Activated CD8-positive, alpha-beta memory T cell treated with anti-CD3 and anti-CD28 coated beads, Interleukin-2, amount 50 U/mL, for 1 hour (primary cell): Measurements from ENCODE around the gene PUM1.
"Not testable (repeated sequence)": the region's sequence is repeated elsewhere in the genome, so short reads cannot be mapped to it uniquely, and the experiment has no call there.

Source experiments
- DNase-seq: peaks from one replicate; pipeline ENCODE4 v3.0.0-alpha.2; 2020; ENCODE audit errors: extremely low read depth

Gene PUM1

DNA sequence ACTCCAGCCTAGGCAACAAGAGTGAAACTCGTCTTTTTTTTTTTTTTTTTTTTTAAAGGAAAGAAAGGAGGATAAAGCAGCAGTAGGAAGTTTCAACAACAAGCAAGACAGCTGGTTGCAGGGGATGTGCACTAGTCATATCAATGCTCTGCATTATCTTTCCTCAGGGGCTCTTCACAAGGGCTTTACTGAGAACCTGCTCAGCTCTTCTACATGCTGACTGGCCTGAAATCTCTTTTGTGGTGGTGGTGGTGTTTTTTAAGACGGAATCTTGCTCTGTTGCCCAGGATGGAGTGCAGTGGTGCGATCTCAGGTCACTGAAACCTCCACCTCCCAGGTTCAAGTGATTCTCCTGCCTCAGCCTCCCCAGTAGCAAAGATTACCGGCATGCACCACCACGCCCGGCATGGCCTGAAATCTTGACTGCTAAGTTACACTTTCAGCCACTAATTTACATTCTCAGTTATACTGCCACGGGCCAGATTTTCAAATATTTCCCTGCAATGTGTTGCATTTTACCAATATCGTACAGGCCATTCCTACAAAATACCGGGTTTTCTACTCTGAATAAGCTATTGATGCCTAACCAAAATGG is 68.0 kb downstream of the PUM1 start:
- no peak for DNase-seq

DNA sequence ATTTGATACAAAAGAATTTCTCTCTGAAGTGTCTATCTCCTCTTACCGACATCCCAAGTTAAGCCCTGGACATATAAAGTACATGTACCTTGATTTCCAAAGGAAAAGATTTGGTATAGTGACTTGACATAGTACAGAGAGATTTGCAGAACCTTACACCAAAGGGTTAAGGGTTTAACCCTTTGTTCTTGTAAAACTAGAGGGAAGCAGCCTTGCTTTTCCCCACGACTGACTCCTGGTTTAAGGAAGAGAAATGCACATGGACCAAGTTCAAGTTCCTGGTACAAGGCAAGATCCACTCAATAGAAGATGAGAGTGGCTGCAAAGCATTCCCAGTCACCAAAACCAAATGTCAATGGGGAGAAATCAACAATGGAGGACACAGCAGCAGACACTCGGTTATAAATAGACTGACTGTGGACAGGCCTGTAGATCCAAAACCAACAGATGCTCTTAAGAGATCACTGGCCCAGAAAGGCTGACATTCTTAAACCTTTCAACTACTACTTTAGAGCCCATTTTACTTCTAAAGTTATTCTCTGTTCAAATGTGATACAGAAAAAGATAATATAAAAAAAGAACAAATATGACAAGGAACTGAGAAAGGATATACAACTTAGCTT is 69.4 kb downstream of the PUM1 start:
- DNase-seq, result no peak

DNA sequence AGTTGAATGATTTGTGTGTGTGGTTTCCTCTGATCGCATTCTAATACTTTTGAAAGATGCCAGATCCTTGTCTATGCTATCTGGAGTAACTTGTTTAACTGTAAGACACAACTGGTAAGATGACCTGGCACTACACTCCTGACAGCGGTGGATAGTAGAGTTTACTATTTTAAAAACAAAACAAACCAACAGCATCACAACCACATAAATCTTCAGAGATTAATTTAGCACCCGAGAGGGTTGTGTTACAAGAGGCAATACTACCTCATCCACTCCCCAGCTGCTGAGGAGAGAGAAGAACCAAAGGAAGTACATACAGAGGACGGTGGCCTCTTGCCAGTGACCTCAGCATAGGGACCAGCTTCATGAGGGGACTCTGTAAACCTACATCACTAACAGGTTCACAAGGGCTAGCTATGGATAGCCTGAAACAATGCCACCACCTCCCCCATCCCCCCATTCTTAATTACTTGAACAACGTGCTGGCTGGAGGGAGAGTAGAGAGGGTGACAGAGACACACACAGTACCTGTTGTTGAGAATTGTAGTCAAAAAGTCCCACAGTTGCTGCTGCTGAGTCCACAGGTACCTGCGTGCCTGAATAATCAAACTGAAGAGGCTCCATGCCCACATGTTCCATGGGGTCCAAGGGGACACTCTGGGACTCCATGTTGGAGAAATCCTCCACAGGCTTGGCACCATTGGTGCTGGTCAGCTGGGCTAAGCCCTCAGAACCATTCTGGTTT is 73.5 kb downstream of the PUM1 start:
- no peak for DNase-seq

DNA sequence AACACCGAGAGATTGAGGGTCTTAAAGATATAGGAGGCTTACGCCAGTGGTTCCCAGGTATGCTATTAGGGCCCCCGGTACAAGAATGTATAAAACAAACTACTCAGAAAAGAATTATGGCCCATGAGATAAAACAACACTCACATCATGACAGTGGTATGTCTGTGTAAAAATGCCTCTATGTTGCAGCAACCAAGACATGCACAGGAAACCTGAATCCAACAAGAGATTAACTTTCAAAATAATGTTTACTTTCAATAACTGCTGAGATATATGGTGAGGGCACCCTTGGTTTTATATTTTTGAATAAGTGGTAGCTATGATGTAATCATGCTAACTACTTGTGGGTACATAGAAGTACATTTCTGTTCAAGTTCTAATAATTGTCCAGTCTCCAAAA is 74.9 kb downstream of the PUM1 start:
- DNase-seq, result no peak

DNA sequence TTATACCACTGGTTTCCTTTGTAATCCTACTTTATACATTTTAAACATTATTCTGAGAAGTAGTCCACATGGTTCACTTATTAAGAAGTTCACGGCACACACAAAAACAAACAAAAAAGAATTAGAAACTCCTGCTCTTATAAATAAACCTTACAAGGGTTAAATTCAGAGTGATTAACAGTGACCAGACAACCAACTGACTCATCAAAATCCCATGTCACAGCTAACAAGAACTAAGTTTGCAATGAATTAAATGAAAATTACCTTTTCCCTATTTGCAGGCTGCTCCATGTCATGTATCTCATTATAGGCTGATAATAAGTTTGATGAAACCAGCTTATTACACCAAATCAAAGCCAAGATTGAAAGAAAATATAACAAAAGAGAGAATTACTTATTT is 77.5 kb downstream of the PUM1 start:
- no peak for DNase-seq

DNA sequence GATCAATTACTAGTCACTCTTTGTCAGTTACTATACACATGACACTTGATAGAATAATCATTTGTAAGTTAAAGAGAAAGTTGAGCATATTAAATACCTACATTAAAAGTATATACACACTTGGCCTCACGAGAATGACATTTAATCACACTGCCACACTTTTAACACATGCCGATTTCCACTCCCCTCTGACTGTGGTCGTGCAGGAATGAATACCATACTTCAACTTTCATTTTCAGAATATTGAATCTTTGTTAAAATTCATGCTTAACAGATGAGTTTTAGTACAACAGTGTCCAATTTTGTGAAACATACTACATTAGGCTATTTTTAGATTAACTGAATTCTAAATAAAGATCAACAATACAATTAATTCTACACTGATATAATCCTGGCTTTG is 78.8 kb downstream of the PUM1 start:
- no peak for DNase-seq

DNA sequence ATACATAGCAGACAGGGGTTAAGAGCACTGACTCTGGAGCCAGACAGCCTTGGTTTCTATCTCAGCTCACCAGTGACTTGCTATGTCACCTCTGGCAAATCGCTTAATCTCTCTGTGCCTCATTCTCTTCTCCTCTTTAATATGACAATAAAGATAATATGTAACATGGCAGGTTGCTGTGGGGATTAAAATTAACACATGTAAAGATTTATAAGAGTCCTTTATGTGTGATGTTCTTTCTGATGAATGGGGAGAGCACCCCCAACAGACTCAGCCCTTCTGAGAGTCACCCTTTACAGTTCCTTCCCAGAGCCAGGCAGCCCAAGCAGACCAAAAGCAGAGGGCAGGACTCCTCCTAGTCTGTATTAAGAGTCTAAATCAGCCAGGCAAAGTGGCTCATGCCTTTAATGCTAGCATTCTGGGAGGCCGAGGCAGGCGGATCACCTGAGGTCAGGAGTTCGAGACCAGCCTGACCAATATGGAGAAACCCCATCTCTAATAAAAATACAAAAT is 80.5 kb downstream of the PUM1 start:
- no peak for DNase-seq

DNA sequence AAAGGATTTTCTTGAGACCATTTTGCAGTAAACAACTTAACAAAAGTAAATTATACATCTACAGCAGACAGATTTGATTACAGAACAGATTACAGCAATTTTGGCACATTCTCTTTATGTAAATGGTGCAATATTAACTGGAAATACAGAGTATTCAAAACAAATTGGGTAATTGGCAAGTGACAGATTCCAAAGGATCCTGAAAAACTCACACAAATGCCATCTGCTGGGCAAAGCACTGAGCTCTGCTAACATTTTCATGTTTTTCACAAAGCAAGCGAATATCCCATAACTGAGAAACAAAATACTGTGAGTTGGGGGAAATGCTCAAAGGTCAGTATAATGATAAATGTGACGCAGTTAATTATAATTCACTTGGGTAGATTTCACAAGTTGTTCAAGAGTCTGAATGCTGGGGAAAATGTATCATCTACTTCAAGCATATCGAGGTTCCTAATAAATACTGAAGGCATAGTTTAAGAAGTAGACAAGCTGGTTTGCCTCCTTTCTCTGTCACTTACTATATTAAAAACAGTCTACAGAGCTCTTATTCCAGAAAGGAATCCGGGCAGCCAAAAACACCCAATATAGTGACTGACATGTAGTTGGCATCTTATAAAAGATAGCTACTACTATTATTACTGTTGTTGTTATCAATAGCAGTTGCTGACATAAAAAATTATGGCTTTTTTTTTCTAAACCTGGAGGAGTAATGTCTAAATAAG is 81.2 kb downstream of the PUM1 start:
- DNase-seq, result no peak

DNA sequence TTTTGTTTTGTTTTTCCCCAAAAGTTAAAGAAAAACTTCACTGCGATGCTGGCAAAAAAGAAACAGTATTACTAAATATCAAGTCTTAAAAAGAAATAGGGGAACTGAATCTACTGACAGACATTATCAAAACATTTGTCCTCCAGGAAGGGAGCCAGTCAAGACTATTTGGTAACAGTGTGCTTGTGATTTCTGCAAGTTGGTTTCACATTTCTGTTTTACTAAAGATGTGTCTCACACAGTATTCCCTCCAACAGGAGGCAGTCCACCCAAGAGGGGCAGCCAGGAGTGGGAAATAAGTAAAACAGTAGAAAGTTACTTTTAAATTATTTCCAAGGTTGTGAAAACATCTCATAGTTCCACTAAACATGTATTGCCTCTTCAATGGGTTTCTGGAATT is 82.6 kb downstream of the PUM1 start:
- DNase-seq, result no peak

DNA sequence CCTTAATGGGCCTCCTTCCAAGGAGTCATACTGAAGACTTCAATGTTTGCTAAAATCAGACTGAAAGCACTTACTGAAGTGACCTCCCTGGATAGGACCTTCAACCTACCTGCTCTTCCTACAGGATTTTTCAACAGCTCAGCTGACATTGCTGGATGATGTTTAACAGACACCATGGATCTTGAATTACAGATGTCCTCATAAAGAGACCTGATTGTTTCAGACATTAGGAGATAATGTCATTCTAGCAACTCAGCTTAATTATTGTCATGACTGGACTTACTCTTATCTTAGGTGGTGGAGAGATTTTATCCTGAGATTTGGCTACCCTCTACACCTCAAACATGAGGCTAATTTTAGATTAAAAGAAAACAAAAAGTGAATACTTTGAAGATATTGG is 83.1 kb downstream of the PUM1 start:
- no peak for DNase-seq

DNA sequence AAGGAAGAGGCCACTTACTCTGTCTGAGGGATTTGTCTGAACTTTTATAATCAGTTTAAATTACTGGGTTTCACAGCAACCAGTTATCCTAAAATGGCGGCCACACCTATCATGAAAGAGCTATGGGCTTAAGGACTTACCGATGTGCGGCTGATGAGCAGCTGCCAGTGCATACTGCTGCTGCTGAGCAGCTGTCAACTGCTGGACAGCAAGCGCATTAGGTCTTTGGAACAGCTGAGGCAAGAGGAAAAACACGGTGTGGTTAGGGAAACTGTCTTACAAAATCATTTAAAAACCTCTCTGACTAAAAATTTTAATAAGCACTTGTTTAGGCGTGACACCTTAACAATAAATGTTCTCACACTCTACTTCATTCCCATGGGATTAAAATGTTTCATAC is 84.3 kb downstream of the PUM1 start:
- DNase-seq, result no peak

DNA sequence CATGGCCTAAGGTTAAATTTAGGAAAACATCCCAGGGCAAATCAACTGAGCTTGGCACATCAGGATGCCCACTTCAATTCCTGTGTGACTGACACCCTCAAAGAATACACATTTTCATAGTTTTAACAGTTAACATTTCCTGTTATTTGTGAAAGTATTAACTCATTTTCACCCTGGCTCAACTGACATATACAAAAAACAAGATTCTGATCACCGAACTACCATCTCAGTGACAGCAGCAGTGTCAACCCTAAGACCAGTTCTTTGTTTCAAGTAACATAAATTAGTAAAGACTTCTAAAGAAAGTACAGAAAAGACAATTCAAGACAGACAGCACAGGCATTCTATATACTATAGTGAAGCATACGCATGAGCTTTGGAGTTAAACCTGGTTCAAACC is 88.0 kb downstream of the PUM1 start:
- DNase-seq, result no peak

DNA sequence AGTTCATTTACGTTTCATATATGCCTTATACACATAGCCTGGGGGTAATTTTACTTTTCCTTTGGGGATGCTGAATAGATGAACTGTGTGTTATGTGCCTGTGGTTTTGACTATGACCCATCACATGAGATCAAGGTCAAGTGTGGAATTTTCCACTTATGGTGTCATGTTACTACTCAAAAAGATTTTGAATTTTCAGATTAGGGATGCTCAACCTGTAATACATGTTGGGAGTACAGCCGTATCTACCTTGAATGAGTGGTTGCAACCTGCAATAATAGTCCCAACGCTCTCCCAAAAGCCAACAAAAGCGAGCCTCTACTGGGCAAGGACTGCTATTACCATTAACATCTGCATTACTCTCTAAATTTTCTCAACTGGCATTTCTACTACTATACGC is 88.4 kb downstream of the PUM1 start:
- no peak for DNase-seq

DNA sequence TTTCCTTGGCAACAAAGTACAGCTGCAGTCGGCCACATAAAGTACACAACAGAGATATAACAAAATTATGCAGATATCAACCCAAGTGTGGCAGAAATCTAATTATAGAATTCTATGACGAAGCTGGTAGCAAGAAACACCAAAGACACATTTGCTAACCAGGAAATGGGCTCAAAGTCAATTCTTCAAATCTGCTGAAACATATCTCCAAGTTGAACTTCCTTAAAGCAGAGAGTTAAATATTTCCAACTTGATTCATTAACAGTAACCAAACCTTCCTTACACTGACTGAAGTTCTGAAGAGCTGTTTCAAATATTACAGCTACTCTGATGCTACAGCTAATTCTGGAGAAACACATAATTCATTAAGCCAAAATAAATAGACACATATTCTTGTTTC is 89.4 kb downstream of the PUM1 start:
- no peak for DNase-seq

DNA sequence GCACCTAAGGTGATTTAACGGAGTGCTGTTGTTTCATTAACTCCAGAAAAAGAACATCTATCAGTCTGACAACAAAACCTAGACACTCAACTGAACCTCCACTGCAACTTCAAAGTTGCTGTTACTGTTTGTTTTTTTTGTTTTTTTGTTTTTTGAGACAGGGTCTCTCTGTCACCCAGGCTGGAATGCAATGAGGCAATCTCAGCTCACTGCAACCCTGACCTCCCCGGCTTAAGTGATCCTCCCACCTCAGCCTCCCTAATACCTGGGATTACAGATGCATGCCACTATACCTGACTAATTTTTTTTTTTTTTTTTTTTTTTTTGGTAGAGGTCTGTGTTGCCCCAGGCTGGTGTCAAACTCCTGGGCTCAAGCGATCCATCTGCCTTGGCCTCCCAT is 90.3 kb downstream of the PUM1 start:
- no peak for DNase-seq

DNA sequence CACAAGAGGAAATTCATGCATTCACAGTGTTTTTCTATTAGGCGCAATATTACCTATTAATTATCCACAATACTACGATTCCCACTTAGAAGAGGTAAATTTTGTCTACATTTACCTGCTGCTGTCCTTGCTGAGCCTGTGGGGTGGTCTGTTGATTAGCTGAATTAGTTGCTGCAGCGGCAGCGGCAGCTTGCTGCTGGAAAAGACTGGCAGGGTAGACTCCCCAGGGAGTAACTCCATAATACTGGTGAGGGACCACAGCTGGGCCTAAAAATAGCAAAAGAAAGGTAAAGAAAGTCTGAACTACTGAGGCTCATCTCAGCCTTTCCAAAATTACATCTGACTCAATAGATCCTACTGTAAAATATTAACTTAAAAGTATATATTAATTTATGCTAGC is 91.0 kb downstream of the PUM1 start:
- DNase-seq, result no peak

DNA sequence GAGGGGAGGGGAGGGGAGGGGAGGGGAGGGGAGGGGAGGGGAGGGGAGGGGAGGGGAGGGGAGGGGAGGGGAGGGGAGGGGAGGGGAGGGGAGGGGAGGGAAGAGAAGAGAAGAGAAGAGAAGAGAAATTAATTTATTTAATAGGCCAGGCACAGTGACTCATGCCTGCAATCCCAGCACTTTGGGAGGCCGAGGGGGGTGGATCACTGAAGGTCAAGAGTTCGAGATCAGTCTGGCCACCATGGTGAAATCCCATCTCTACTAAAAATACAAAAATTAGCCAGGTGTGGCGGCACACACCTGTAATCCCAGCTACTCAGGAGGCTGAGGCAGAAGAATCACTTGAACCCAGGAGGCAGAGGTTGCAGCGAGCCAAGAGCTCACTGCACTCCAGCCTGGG is 93.2 kb downstream of the PUM1 start:
- DNase-seq, result not testable (repeated sequence)

DNA sequence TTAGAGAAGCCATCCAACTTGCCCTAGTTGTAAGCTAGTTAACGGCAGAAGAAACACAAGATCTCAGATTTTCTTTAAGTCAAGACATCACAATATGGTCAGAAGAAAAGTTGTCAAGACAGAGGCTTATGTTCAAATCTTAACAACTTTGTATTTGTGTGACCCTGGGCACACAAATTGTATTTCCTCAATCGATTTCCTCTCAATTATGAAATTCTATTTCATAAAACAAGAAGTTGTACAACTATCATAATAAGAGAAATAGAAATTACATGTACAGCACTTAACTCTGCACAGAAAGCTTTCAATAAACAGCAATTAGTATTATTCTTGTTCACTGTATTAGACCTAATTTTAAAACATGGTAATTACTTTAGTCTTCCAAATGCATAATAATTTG is 94.0 kb downstream of the PUM1 start:
- no peak for DNase-seq

DNA sequence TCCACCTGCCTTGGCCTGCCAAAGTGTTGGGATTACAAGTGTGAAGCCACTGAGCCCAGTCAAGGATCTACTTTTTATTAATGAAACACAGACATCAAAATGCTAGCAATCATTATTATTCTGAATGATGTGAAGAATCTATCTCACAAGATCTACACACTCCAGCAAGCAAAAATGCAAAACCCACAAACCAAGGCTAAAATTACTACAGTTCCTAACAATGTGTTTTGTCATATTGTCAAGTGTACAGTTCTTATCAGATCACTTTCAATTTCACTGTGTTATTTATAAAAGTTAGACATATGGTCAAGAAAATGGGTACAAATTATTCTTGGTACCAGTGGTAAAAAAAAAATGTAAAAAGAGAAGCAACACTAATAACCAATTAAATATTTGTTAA is 95.6 kb downstream of the PUM1 start:
- DNase-seq, result no peak

DNA sequence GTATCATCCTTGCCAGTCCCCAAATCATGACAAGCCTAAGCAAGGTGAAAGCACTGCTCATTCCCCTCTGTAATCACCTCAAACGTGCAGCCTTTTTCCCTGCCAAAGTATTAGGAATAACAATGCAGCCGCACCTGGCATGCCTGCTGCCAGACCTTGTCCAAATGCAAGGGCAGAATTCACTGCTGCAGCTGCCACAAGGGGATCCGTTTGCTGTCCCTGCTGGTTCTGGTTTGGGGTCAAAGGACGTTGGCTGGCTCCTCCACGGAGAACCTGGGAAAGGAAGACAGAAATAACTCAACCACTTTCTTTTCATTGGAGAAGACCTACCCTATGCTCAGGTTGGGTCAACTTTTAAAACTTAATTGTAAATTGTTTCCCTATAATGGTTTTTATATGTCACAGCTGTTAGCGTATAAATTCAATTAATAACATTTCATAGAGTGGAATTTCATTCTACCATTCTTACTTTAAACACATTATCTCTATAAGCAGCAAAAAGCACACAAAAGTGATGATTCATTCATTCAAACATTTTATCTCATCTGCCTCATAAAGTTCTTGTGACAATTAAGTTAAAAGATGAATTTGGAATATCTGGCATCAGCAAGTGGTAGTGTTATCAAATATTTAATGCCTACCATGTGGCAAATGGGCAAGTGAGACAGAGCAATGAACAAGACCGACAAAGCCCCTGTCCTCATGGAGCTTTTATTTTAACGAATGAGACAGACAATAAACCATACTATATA is 97.1 kb downstream of the PUM1 start:
- no peak for DNase-seq

DNA sequence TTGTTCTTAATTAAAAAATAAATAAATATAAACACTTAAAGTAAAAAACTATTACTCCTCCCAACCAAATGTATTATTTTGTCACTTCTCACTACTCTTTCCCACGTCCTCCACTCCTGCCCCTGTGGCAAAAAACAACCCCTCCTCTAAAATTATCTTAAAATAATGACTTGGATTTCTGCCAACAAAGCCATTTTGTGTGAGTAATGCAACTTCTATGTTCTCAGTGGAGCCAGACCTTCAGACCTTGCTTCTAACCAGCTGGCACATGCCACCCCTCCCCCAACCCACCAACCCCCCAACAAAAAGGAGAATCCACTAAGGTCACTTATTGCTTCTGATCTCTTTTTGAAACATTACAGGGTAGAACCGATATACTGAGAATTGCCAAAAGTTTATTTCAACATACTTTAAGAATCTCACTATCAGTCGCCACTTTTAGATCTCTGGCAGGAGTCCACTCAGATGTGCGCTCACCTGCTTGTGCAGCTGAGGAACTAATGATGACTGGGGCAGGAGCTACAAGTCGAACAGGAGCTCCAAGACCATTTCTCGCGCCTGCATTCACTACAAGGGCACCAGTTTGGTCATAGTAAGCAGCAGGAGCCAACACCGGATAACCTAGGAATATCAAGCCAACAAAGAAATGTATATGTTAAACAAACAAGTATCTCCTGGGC is 98.7 kb downstream of the PUM1 start:
- no peak for DNase-seq
